AG04450 (cell line): ENCODE measurements around the gene TYR. TPM values are rescaled to one million over a fixed set of nuclear protein-coding genes. Genes with fewer than 3 reads are reported as not detected.
"Not testable (repeated sequence)": the region's sequence is repeated elsewhere in the genome, so short reads cannot be mapped to it uniquely, and the experiment has no call there.

ENCODE experiments used
- CTCF ChIA-PET: fragments of 300-600, 350-600 bp; formaldehyde crosslinking; extraction: SDS; loops from one replicate; lab custom pipeline; 2022; ENCODE audit warnings: antibody characterized with exemption, inconsistent platforms; lab: Charles Lee
- POLR2A ChIA-PET: fragments of 350-600 bp; formaldehyde crosslinking; extraction: SDS; loops from one replicate; lab custom pipeline; 2021; ENCODE audit warnings: antibody characterized with exemption, inconsistent platforms; lab: Yijun Ruan, JAX
- DNase-seq: peaks from one replicate; pipeline ENCODE4 v3.0.0-alpha.2; 2011; ENCODE audit warnings: low read depth, low spot score
- H3K27ac ChIP-seq: one replicate; pipeline ENCODE4 v1.5.1; 2012; ENCODE audit warnings: low read depth, low read length, control low read depth
- H3K27me3 ChIP-seq: one replicate; pipeline ENCODE4 v1.6.0; 2012; ENCODE audit warnings: low read length; ENCODE audit not compliant: control insufficient read depth, insufficient read depth
- H3K4me3 ChIP-seq: 2 replicates; pipeline ENCODE4 v1.5.1; 2011; ENCODE audit warnings: mild to moderate bottlenecking, low read depth, low read length, control low read depth
- H3K9me3 ChIP-seq: 2 replicates; pipeline ENCODE4 v1.5.1; 2012; ENCODE audit warnings: low read length; ENCODE audit not compliant: control insufficient read depth, insufficient read depth
- polyA plus RNA-seq: library from polyadenylated mRNA; depleted of rRNA; stranded (reverse); fragments of >200 nt; gene quantifications from 2 replicates; pipeline ENCODE4 v1.2.3, GENCODE V29; 2011
- TF ChIP-seq, protein P1 (sequence below): IDR thresholded peaks from 2 replicates; pipeline ENCODE4 v1.5.1; 2011; ENCODE audit warnings: low read depth, low read length, control low read depth, inconsistent platforms

The TYR gene
- polyA plus RNA-seq, 1 experiment: not detected

DNA sequence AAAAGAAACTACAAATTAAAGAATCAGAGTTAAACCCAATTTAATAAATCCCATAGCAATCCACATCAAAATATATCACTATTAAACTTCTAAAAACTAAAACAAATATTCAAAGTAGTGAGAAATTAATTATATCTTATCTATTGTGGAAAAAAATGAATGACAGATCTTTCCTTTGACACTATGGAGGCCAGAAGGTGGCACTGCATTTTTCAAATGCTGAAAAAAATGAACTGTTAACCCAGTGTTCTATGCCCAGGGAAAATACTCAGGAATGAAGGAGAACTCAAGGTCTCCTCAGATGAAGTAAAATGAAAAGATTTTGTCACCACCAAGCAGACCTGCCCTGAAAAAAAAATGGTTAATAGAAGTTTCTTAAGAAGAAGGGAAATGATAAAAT, 27.7 kb downstream of the TYR start:
- POLR2A ChIA-PET: no interaction called here
- TF ChIP-seq, protein P1, sequence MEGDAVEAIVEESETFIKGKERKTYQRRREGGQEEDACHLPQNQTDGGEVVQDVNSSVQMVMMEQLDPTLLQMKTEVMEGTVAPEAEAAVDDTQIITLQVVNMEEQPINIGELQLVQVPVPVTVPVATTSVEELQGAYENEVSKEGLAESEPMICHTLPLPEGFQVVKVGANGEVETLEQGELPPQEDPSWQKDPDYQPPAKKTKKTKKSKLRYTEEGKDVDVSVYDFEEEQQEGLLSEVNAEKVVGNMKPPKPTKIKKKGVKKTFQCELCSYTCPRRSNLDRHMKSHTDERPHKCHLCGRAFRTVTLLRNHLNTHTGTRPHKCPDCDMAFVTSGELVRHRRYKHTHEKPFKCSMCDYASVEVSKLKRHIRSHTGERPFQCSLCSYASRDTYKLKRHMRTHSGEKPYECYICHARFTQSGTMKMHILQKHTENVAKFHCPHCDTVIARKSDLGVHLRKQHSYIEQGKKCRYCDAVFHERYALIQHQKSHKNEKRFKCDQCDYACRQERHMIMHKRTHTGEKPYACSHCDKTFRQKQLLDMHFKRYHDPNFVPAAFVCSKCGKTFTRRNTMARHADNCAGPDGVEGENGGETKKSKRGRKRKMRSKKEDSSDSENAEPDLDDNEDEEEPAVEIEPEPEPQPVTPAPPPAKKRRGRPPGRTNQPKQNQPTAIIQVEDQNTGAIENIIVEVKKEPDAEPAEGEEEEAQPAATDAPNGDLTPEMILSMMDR: no peak
- Histone ChIP-seq H3K27ac (no peak overlapping the region), H3K9me3 (no peaks in the 10 kb centered on the region), H3K27me3 (no peaks in the 10 kb centered on the region), H3K4me3 (no peak overlapping the region)
- CTCF ChIA-PET: no interaction called here
- no peak for DNase-seq

DNA sequence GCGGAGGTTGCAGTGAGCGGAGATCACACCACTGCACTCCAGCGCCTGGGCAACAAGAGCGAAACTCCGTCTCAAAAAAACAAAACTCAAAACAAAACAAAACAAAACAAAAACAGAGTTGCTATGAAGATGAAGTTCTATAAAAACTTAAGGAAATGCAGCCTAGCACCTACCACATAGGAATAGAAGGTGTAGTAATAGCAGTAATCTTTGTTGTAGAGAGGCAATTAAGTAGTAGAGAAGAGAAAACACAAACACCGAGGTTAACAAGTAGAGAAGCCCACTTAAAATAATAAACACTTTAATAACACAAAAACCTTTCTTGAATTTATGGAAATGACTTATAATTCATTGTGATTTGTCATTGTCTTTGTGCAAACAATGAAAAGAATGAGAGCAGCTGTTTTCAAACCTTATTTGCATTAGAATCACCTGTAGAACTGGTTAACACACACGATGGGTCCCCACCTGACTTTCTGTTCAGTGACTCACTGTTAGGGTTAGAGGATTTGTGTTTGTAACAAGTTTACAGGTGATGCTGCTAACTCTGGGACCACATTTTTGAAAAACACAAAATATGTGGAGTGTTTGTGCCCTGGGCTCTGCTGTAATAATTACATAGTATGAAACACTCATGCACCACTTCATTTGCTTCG, 43.1 kb downstream of the TYR start:
- Histone ChIP-seq H3K27me3 (no peaks in the 10 kb centered on the region), H3K27ac (no peak overlapping the region), H3K9me3 (no peaks in the 10 kb centered on the region), H3K4me3 (no peak overlapping the region)
- ChIA-PET CTCF (no interaction called here), POLR2A (no interaction called here)
- TF ChIP-seq, protein P1: no peak
- no peak for DNase-seq

DNA sequence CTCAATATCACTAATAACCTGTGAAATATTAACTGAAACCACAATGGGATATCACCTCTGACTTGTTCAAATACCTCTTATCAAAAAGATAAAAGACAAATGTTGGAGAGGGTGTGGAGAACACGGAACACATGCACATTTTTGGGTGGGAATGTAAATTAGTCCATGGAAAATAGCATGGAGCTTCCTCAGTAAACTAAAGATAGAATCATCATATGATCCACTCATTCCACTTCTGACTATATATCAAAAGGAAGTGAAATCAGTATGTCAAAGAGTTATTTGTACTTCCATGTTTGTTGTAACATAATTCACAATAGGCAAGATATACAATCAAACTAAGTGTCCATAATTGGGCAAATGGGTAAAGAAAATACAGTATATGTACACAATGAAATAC, 57.4 kb downstream of the TYR start:
- Histone ChIP-seq H3K27ac (no peak overlapping the region), H3K9me3 (no peaks in the 10 kb centered on the region), H3K4me3 (no peak overlapping the region), H3K27me3 (no peaks in the 10 kb centered on the region)
- ChIA-PET POLR2A (no interaction called here), CTCF (no interaction called here)
- TF ChIP-seq, protein P1: no peak
- DNase-seq: no peak

DNA sequence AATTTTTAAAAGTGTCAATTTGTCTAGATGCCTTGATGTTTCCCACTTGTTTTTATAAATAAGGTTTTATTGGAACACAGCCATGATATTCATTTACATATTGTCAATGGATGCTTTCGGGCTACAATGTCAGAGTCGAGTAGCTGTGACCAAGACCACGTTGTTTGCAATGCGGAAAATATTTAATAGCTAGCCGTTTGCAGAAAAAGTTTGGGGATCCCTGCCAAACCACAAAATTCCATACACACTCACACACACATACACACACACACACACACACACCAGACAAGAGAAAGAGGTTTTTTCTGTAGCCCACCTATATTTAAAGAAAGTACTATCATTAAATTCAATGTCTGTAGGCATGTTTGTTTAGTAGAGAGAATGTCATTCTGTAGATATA, 58.3 kb downstream of the TYR start:
- H3K27me3 ChIP-seq: no peaks in the 10 kb centered on the region
- ChIA-PET POLR2A (no interaction called here), CTCF (no interaction called here)
- no peak for DNase-seq
- TF ChIP-seq, protein P1: no peak
- H3K4me3 ChIP-seq: no peak overlapping the region
- H3K27ac ChIP-seq: no peak overlapping the region
- no peaks in the 10 kb centered on the region for H3K9me3 ChIP-seq

DNA sequence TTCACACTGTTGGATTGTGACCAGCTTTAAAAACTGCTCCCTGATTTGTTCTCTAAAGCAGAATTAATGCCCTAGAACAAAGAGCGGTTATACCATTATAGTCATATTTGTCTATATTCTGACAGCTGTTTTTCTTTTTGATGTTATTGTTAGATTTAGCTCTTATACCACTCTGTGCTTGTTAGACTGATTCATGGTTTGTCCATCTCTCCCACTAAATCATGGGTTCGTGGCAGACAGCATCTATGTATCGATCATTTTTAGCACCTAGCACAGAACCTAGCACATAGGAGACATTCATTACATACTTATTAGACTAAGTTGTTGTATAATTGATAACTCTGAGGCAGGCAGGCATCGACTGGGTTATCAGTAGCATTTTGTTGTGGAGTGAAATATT, 69.3 kb downstream of the TYR start:
- DNase-seq, H3K4me3 ChIP-seq, H3K27me3 ChIP-seq, POLR2A ChIA-PET, CTCF ChIA-PET, H3K9me3 ChIP-seq, H3K27ac ChIP-seq: not testable (repeated sequence)
